ENCODE measurements around the gene OGDH.
A peak's percentile ranks its signal among the peaks of the same experiment; 100 is the strongest.

The OGDH gene

DNA sequence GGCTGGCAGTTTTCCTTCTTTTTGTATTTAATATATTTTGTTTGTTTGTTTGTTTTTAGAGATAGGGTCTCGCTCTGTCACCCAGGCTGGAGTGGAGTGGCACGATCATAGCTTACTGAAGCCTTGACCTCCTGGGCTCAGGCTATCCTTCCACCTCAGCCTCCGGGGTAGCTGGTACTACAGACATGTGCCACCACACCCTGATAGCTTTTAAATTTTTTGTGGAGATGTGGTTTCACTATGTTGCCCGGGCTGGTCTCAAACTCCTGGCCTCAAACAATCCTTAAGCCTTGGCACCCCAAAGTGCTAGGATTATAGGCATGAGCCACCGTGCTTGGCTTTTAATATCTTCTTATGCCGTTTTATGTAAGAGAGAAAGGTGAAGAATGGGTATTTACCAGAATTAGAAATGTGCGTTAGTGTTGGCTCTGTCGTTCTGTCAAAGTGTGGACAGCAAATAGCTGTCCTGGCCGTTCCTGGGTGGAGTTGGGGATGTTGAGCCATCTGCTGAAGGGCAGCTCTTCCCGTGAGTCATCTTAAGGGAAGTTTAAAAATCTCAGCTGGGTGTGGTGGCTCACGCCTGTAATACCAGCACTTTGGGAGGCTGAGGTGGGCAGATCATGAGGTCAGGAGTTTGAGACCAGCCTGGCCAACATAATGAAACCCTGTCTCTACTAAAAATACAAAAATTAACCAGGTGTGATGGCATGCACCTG, 14.8 kb downstream of the OGDH start:
- DNase-seq (ENCODE audit: low read depth): peak; percentile 77
- TF ChIP-seq, protein P1, sequence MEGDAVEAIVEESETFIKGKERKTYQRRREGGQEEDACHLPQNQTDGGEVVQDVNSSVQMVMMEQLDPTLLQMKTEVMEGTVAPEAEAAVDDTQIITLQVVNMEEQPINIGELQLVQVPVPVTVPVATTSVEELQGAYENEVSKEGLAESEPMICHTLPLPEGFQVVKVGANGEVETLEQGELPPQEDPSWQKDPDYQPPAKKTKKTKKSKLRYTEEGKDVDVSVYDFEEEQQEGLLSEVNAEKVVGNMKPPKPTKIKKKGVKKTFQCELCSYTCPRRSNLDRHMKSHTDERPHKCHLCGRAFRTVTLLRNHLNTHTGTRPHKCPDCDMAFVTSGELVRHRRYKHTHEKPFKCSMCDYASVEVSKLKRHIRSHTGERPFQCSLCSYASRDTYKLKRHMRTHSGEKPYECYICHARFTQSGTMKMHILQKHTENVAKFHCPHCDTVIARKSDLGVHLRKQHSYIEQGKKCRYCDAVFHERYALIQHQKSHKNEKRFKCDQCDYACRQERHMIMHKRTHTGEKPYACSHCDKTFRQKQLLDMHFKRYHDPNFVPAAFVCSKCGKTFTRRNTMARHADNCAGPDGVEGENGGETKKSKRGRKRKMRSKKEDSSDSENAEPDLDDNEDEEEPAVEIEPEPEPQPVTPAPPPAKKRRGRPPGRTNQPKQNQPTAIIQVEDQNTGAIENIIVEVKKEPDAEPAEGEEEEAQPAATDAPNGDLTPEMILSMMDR (conservative IDR thresholded peaks at IDR 0.05; ENCODE audit: low read length): no peak
- H3K4me3 ChIP-seq (ENCODE audit: low read length): no peak overlapping the region

- TF ChIP-seq, protein P1 (conservative IDR thresholded peaks at IDR 0.05; ENCODE audit: low read length): no peak
- H3K4me3 ChIP-seq (ENCODE audit: low read length): no peak overlapping the region
- DNase-seq (ENCODE audit: low read depth): no peak
Observed at GRCh38 chr7:44621750-44622103, 15.3 kb downstream of the OGDH start.

DNA sequence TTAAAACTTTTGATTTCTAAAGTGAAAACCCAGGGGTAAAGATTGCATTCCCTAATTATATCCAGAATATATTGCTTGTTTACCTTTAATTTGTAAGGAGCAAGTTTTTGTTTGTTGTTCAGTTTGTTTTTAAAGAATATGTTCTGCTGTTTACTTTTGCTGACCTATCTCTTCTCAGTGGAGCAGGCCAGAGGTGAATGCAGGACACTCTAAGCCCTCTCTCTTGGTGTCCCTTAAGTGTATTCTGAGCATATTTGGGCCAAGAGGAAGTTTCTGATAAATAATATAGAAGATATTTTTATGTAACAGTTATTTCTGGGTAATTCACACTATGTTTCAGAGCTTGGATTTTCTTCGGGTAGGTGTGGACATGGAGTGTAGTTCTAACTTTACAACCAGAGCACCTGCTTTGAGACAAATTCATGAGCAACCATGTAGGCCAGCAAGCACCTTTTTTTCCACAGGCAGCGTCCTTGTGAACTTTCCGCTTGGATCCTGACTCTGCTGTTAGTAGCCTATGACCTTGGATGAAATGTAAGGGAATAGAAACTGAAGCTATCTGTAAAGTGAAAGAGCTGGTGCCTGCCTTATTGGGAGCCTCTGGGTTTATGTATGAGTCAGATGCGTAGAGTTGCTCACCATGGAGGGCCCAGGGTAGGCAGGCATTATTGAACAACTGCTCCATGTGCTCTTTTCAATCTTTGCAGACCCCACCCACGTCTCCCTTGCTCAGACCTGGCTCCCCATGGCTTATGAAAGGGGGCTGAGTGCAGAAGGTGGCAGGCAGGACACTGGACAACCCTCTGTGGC, 16.1 kb downstream of the OGDH start:
- no peak overlapping the region for H3K4me3 ChIP-seq (ENCODE audit: low read length)
- TF ChIP-seq, protein P1 (conservative IDR thresholded peaks at IDR 0.05; ENCODE audit: low read length): no peak
- no peak for DNase-seq (ENCODE audit: low read depth)

GRCh38 chr7:44624318-44624717, 17.9 kb downstream of the OGDH start:
- TF ChIP-seq, protein P1 (conservative IDR thresholded peaks at IDR 0.05; ENCODE audit: low read length): no peak
- H3K4me3 ChIP-seq (ENCODE audit: low read length): no peak overlapping the region
- no peak for DNase-seq (ENCODE audit: low read depth)

- TF ChIP-seq, protein P1 (conservative IDR thresholded peaks at IDR 0.05; ENCODE audit: low read length): no peak
- DNase-seq (ENCODE audit: low read depth): no peak
- H3K4me3 ChIP-seq (ENCODE audit: low read length): no peak overlapping the region
Observed at GRCh38 chr7:44625526-44626471, 19.4 kb downstream of the OGDH start.

- DNase-seq (ENCODE audit: low read depth): no peak
- no peak overlapping the region for H3K4me3 ChIP-seq (ENCODE audit: low read length)
- TF ChIP-seq, protein P1 (conservative IDR thresholded peaks at IDR 0.05; ENCODE audit: low read length): no peak
Observed at GRCh38 chr7:44626620-44627019, 20.2 kb downstream of the OGDH start.

All from AG10803 (cell line).